Natural killer cell (primary cell): ENCODE measurements around the gene DUSP10. TPM values are rescaled to one million over a fixed set of nuclear protein-coding genes. Genes with fewer than 3 reads are reported as not detected.

Experiments used
- ATAC-seq, 3 donors: fragments of 150-1000 bp in 2 of 3; fragments of 200-7000 bp in 1 of 3; cut with Tn5 transposase; 1 replicate in 1 of 3; 2 replicates in 2 of 3; pipeline ENCODE4 v1.10.0; 2021; ENCODE audit warnings: mild to moderate bottlenecking in 2 of 3, moderate library complexity in 2 of 3
- DNase-seq, 2 donors: peaks; one replicate each; pipeline versions ENCODE4 v3.0.0 to v3.0.0-alpha.2; 2013 to 2021; ENCODE audit warnings: mixed read lengths in 1 of 2
- H3K27ac ChIP-seq: one replicate; pipeline ENCODE4 v1.5.1; 2013; ENCODE audit warnings: mild to moderate bottlenecking, low read length
- H3K27me3 ChIP-seq: one replicate; pipeline ENCODE4 v1.6.1; 2013; ENCODE audit warnings: low read length; ENCODE audit not compliant: control insufficient read depth, insufficient read depth
- H3K36me3 ChIP-seq: one replicate; pipeline ENCODE4 v1.6.1; 2013; ENCODE audit warnings: low read length; ENCODE audit not compliant: control insufficient read depth, insufficient read depth
- H3K4me1 ChIP-seq: one replicate; pipeline ENCODE4 v1.6.1; 2013; ENCODE audit warnings: low read length; ENCODE audit not compliant: control insufficient read depth, insufficient read depth
- H3K4me3 ChIP-seq: one replicate; pipeline ENCODE4 v1.5.1; 2013; ENCODE audit warnings: low read length
- H3K9me3 ChIP-seq: one replicate; pipeline ENCODE4 v1.6.1; 2013; ENCODE audit warnings: low read length; ENCODE audit not compliant: control insufficient read depth, insufficient read depth
- H3K27ac Mint-ChIP-seq, 2 donors: one replicate each; pipeline ENCODE4 v1.8.0; 2022; ENCODE audit warnings: mild to moderate bottlenecking in 2 of 2, mixed read lengths in 2 of 2, moderate library complexity in 1 of 2
- H3K27me3 Mint-ChIP-seq, 2 donors: one replicate each; pipeline ENCODE4 v1.8.0; 2022; ENCODE audit warnings: low read depth in 2 of 2, mixed read lengths in 2 of 2
- H3K36me3 Mint-ChIP-seq: one replicate; pipeline ENCODE4 v1.8.0; 2022; ENCODE audit warnings: mixed read lengths
- H3K4me1 Mint-ChIP-seq, 2 donors: one replicate each; pipeline ENCODE4 v1.8.0; 2022; ENCODE audit warnings: mixed read lengths in 2 of 2
- H3K4me3 Mint-ChIP-seq: one replicate; pipeline ENCODE4 v1.8.0; 2022; ENCODE audit warnings: mild to moderate bottlenecking, moderate library complexity, mixed read lengths
- H3K9me3 Mint-ChIP-seq, 2 donors: one replicate each; pipeline ENCODE4 v1.8.0; 2022; ENCODE audit warnings: mixed read lengths in 2 of 2
- CTCF ChIP-seq: fragments of 200-600 bp; IDR thresholded peaks from one replicate; pipeline ENCODE4 v1.8.0; 2022; ENCODE audit warnings: antibody characterized with exemption
- WGBS: methylation state at CpG from one replicate; pipeline ENCODE4 v1.1.7; 2013; ENCODE audit warnings: missing lambda C conversion rate; ENCODE audit not compliant: insufficient coverage; 5-methylcytosine and 5-hydroxymethylcytosine counted together
- intact Hi-C: fragments of 100-400 bp; cut with micrococcal nuclease; formaldehyde crosslinking; loops from one replicate; pipeline ENCODE4 v1.14.2; 2022
- total RNA-seq, 4 donors: library from RNA; stranded (reverse); fragments of 120-200 nt in 1 of 4; gene quantifications; one replicate each; pipeline versions ENCODE4 v1.2.3 to v1.2.4, GENCODE V29; 2013 to 2022

The DUSP10 gene
- total RNA-seq, 3 donors from 2014 or later (not counting 1 experiment from before 2014, with no cell fraction given), result 109 to 231 (median 210) TPM

DNA sequence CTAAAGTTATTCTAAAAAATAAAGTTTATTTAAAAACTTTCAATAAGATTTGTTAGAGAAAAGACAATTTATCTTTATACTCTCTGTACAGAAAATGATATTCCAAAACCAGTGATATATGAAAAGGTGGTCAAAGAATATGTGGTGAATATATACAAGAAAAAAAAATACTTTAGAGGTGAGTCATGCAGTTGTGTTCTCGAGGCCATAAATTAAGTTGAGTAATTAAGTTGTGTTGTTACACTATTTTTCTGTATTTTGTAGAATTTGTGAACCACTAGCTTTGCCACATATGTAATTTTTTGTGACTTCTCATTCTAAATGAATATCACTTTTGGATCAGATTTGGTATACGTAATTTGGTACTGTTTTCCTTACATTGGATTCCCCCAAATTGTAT, 23.6 kb upstream of the DUSP10 start:
- no peak overlapping the region for H3K27ac Mint-ChIP-seq
- WGBS, result 20% methylated on average over 2 of the region's 2 CpGs

GRCh38 chr1:221762121-221762520, 20.2 kb upstream of the DUSP10 start:
- Histone ChIP-seq H3K27me3 (no peaks in the 10 kb centered on the region), H3K36me3 (no peaks in the 10 kb centered on the region), H3K4me1 (no peaks in the 10 kb centered on the region), H3K4me3 (no peak overlapping the region), H3K9me3 (no peaks in the 10 kb centered on the region), H3K27ac (no peak overlapping the region)
- TF ChIP-seq CTCF, result no peak
- Mint-ChIP-seq H3K27me3 (no peaks in the 10 kb centered on the region), H3K4me1 (peaks cover 6% of the 10 kb centered on the region in 2 donors), H3K27ac (no peak overlapping the region), H3K9me3 (no peaks in the 10 kb centered on the region), H3K36me3 (no peaks in the 10 kb centered on the region), H3K4me3 (no peak overlapping the region)
- 90% methylated on average over 2 of the region's 2 CpGs for WGBS
- ATAC-seq, result no peak
- no peak for DNase-seq
- intact Hi-C loops, result no loop called here

More for the DNA sequence above, 23.6 kb upstream of the DUSP10 start:
- Histone ChIP-seq H3K36me3 (no peaks in the 10 kb centered on the region), H3K27ac (no peak overlapping the region), H3K27me3 (no peaks in the 10 kb centered on the region), H3K4me1 (no peaks in the 10 kb centered on the region), H3K4me3 (no peak overlapping the region), H3K9me3 (no peaks in the 10 kb centered on the region)
- Mint-ChIP-seq H3K4me1 (peaks cover 0 to 15% of the 10 kb centered on the region in 2 donors), H3K27me3 (no peaks in the 10 kb centered on the region), H3K36me3 (no peaks in the 10 kb centered on the region), H3K9me3 (no peaks in the 10 kb centered on the region), H3K4me3 (no peak overlapping the region)
- intact Hi-C loops, result no loop called here
- DNase-seq (no peak), ATAC-seq (no peak)
- TF ChIP-seq CTCF, result no peak

DNA sequence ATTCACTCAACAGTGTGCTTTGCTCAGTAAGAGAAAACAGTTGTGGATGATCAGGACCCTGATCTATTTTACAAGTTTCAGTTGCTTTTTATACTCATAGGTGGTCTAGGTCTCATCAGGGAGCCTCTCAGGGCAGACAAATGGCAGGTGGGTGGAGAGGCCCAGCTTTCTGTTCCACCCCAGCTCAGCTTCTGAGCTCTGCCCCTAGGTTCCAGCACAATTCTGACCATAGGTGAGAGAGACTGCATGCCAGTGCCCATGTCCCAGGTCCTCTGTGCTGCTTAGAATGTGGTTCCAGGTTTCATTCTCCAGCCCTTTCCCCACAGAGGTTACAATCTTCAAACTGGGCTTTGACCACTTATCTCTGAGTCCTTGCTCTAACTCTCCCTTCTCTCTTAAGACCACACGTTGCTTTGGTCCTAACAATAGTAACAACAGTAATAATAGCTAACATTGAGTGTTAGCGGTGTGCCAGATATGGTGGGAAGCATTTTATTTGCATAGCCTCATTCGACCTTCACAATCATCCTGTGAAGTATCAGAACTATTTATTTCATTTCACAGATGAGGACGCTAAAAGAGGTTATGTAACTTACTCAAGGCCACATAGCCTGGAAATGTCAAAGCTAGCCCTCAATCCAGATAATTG, 19.6 kb upstream of the DUSP10 start:
- H3K4me3 Mint-ChIP-seq, result no peak overlapping the region
- DNase-seq (no peak), ATAC-seq (no peak)
- Histone ChIP-seq H3K4me1 (no peaks in the 10 kb centered on the region), H3K9me3 (no peaks in the 10 kb centered on the region), H3K4me3 (no peak overlapping the region), H3K27me3 (no peaks in the 10 kb centered on the region), H3K27ac (no peak overlapping the region), H3K36me3 (no peaks in the 10 kb centered on the region)
- H3K27ac Mint-ChIP-seq, result no peak overlapping the region
- H3K9me3 Mint-ChIP-seq, result no peaks in the 10 kb centered on the region
- H3K4me1 Mint-ChIP-seq, result peaks cover 6% of the 10 kb centered on the region in 2 donors
- intact Hi-C loops, result no loop called here
- TF ChIP-seq CTCF, result no peak
- no peaks in the 10 kb centered on the region for H3K36me3 Mint-ChIP-seq
- 73% methylated on average over 2 of the region's 4 CpGs for WGBS
- no peaks in the 10 kb centered on the region for H3K27me3 Mint-ChIP-seq

- TF ChIP-seq CTCF, result no peak
- Histone ChIP-seq H3K27me3 (no peaks in the 10 kb centered on the region), H3K27ac (no peak overlapping the region), H3K4me3 (no peak overlapping the region), H3K4me1 (no peaks in the 10 kb centered on the region), H3K36me3 (no peaks in the 10 kb centered on the region), H3K9me3 (no peaks in the 10 kb centered on the region)
- intact Hi-C loops, result no loop called here
- no peak overlapping the region for H3K27ac Mint-ChIP-seq
- no peak overlapping the region for H3K4me3 Mint-ChIP-seq
- H3K27me3 Mint-ChIP-seq, result no peaks in the 10 kb centered on the region
- 81% methylated on average over 3 of the region's 3 CpGs for WGBS
- no peak for DNase-seq
- H3K4me1 Mint-ChIP-seq, result peaks cover 6% of the 10 kb centered on the region in 2 donors
- H3K36me3 Mint-ChIP-seq, result no peaks in the 10 kb centered on the region
- ATAC-seq, result no peak
- no peaks in the 10 kb centered on the region for H3K9me3 Mint-ChIP-seq
These were observed 19.0 kb upstream of the DUSP10 start for GRCh38 chr1:221760911-221761310.
